GM10847 (cell line): Measurements from ENCODE around the gene PDZD7.

Experiments
- POLR2A ChIP-seq: IDR thresholded peaks from 2 replicates; pipeline ENCODE4 v1.6.1; 2011; ENCODE audit not compliant: insufficient read length; ENCODE audit errors: extremely low read depth

PDZD7 gene

GRCh38 chr10:101031128-101031795 is at the start of gene PDZD7, which contains the start of gene SFXN3:
PDZD7 (minus strand) TSS chr10:101031129; CDS start chr10:101030219, 910 bp downstream.
SFXN3 (plus strand) TSS chr10:101031234; CDS start chr10:101034695, 3,461 bp downstream.
- TF ChIP-seq POLR2A: no peak

- no peak for TF ChIP-seq POLR2A
These were observed 48.9 kb upstream of the PDZD7 start for GRCh38 chr10:101079874-101080273.

GRCh38 chr10:101076630-101077029 is 45.7 kb upstream of the PDZD7 start:
- TF ChIP-seq POLR2A: no peak

- no peak for TF ChIP-seq POLR2A
These were observed 44.8 kb upstream of the PDZD7 start for GRCh38 chr10:101075775-101076174.

GRCh38 chr10:101073631-101074030 is 42.7 kb upstream of the PDZD7 start:
- TF ChIP-seq POLR2A: no peak

GRCh38 chr10:101072923-101073322 is 42.0 kb upstream of the PDZD7 start:
- TF ChIP-seq POLR2A: no peak

- no peak for TF ChIP-seq POLR2A
These were observed 41.0 kb upstream of the PDZD7 start for GRCh38 chr10:101071885-101072433.

- no peak for TF ChIP-seq POLR2A
These were observed 40.4 kb upstream of the PDZD7 start for GRCh38 chr10:101071267-101071884.

- TF ChIP-seq POLR2A: no peak
These were observed 39.2 kb upstream of the PDZD7 start for GRCh38 chr10:101070098-101070497.

- no peak for TF ChIP-seq POLR2A
These were observed 38.5 kb upstream of the PDZD7 start for GRCh38 chr10:101069441-101069840.

- TF ChIP-seq POLR2A: no peak
These were observed 36.6 kb upstream of the PDZD7 start for GRCh38 chr10:101067356-101068083.

- no peak for TF ChIP-seq POLR2A
These were observed 36.0 kb upstream of the PDZD7 start for GRCh38 chr10:101066896-101067355.

- TF ChIP-seq POLR2A: no peak
These were observed 35.4 kb upstream of the PDZD7 start for GRCh38 chr10:101066146-101066895.

GRCh38 chr10:101065481-101066145 is 34.7 kb upstream of the PDZD7 start:
- no peak for TF ChIP-seq POLR2A

GRCh38 chr10:101064415-101065030 is 33.6 kb upstream of the PDZD7 start:
- TF ChIP-seq POLR2A: no peak
